ENCODE data around the gene CD74.
"Not testable (repeated sequence)": the region's sequence is repeated elsewhere in the genome, so short reads cannot be mapped to it uniquely, and the experiment has no call there.

Gene CD74

GRCh38 chr5:150458802-150459557, 46.3 kb upstream of the CD74 start:
- TF ChIP-seq, protein P1, sequence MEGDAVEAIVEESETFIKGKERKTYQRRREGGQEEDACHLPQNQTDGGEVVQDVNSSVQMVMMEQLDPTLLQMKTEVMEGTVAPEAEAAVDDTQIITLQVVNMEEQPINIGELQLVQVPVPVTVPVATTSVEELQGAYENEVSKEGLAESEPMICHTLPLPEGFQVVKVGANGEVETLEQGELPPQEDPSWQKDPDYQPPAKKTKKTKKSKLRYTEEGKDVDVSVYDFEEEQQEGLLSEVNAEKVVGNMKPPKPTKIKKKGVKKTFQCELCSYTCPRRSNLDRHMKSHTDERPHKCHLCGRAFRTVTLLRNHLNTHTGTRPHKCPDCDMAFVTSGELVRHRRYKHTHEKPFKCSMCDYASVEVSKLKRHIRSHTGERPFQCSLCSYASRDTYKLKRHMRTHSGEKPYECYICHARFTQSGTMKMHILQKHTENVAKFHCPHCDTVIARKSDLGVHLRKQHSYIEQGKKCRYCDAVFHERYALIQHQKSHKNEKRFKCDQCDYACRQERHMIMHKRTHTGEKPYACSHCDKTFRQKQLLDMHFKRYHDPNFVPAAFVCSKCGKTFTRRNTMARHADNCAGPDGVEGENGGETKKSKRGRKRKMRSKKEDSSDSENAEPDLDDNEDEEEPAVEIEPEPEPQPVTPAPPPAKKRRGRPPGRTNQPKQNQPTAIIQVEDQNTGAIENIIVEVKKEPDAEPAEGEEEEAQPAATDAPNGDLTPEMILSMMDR (IDR thresholded peaks at IDR 0.05; ENCODE audit: low read depth, low read length): peak; percentile 58
- TF ChIP-seq EZH2phosphoT487 (IDR thresholded peaks at IDR 0.05; ENCODE audit: low read depth): no peak
- peak overlapping the region; percentile 35; the same call in 1 of the 2 replicates for H2AFZ ChIP-seq (ENCODE audit: low read depth, low read length)
- no peaks in the 10 kb centered on the region for H3K79me2 ChIP-seq (ENCODE audit: low read length)
- no peaks in the 10 kb centered on the region for H3K36me3 ChIP-seq (replicated peaks; ENCODE audit: low read depth, low read length)
- peak overlapping the region; percentile 64 for H3K4me2 ChIP-seq (ENCODE audit: low read length)
- H3K4me1 ChIP-seq (ENCODE audit: low read length): peaks cover 33% of the 10 kb centered on the region
- no peaks in the 10 kb centered on the region for H3K9me3 ChIP-seq (ENCODE audit: insufficient read depth, low read length)
- H3K9ac ChIP-seq (ENCODE audit: low read length): peak overlapping the region; percentile 29; the same call in 1 of the 2 replicates
- H3K27ac ChIP-seq (ENCODE audit: low read length): no peak overlapping the region
- no peaks in the 10 kb centered on the region for H4K20me1 ChIP-seq (ENCODE audit: insufficient read depth, low read length)
- peak overlapping the region; percentile 63 for H3K4me3 ChIP-seq (ENCODE audit: low read length)
- no peaks in the 10 kb centered on the region for H3K27me3 ChIP-seq (ENCODE audit: low read depth, low read length)

DNA sequence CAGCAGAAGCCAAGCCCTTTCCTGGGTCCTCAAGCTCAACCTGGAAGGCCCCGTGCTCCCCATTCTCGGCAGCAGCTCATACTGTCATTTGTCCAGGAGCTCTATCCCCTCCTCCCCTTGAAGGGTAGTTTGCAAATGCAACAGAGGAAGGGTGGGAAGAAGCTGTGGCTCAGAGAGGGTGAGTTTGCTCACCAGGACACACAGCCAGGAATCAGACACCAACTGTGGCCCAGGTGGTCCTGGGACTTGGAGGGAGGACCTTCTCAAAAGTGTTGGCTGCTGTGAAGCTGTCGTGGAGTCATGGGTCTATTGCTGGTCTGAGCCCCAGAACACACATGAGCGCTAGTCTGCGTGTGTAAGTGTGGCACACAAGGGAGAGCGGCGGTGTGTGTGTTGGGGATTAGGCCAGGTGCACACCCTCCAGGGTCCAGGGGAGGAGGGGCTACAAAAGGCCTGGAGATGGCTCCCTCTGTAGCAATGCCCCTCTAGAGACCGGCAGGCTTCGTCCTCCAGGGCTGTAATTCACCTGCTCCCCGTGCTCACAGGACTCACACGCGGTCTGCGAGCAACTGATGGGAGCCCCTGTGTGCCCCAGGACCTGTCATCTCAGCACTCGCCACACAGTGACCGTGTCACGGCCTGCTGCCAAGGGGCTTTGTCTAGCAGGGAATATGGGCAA, 45.0 kb upstream of the CD74 start:
- H3K79me2 ChIP-seq (ENCODE audit: low read length): no peaks in the 10 kb centered on the region
- H4K20me1 ChIP-seq (ENCODE audit: insufficient read depth, low read length): no peaks in the 10 kb centered on the region
- H3K9me3 ChIP-seq (ENCODE audit: insufficient read depth, low read length): no peaks in the 10 kb centered on the region
- H3K27me3 ChIP-seq (ENCODE audit: low read depth, low read length): no peaks in the 10 kb centered on the region
- H3K4me3 ChIP-seq (ENCODE audit: low read length): no peak overlapping the region
- no peaks in the 10 kb centered on the region for H3K36me3 ChIP-seq (replicated peaks; ENCODE audit: low read depth, low read length)
- no peak overlapping the region for H3K9ac ChIP-seq (ENCODE audit: low read length)
- no peak overlapping the region for H3K27ac ChIP-seq (ENCODE audit: low read length)
- H3K4me1 ChIP-seq (ENCODE audit: low read length): peaks cover 33% of the 10 kb centered on the region
- TF ChIP-seq, protein P1 (IDR thresholded peaks at IDR 0.05; ENCODE audit: low read depth, low read length): no peak
- no peak for TF ChIP-seq EZH2phosphoT487 (IDR thresholded peaks at IDR 0.05; ENCODE audit: low read depth)
- H3K4me2 ChIP-seq (ENCODE audit: low read length): peak overlapping the region; percentile 32; the same call in 1 of the 2 replicates
- H2AFZ ChIP-seq (ENCODE audit: low read depth, low read length): peak overlapping the region; percentile 86

GRCh38 chr5:150457121-150457520, 44.4 kb upstream of the CD74 start:
- Histone ChIP-seq H3K36me3 (replicated peaks; ENCODE audit: low read depth, low read length) (no peaks in the 10 kb centered on the region), H3K27ac (ENCODE audit: low read length) (no peak overlapping the region), H2AFZ (ENCODE audit: low read depth, low read length) (peak overlapping the region; percentile 86), H3K27me3 (ENCODE audit: low read depth, low read length) (no peaks in the 10 kb centered on the region), H3K4me3 (ENCODE audit: low read length) (no peak overlapping the region), H4K20me1 (ENCODE audit: insufficient read depth, low read length) (no peaks in the 10 kb centered on the region), H3K9me3 (ENCODE audit: insufficient read depth, low read length) (no peaks in the 10 kb centered on the region), H3K79me2 (ENCODE audit: low read length) (no peaks in the 10 kb centered on the region), H3K9ac (ENCODE audit: low read length) (no peak overlapping the region), H3K4me2 (ENCODE audit: low read length) (peak overlapping the region; percentile 32; the same call in 1 of the 2 replicates), H3K4me1 (ENCODE audit: low read length) (peaks cover 33% of the 10 kb centered on the region)
- TF ChIP-seq EZH2phosphoT487 (IDR thresholded peaks at IDR 0.05; ENCODE audit: low read depth): no peak

DNA sequence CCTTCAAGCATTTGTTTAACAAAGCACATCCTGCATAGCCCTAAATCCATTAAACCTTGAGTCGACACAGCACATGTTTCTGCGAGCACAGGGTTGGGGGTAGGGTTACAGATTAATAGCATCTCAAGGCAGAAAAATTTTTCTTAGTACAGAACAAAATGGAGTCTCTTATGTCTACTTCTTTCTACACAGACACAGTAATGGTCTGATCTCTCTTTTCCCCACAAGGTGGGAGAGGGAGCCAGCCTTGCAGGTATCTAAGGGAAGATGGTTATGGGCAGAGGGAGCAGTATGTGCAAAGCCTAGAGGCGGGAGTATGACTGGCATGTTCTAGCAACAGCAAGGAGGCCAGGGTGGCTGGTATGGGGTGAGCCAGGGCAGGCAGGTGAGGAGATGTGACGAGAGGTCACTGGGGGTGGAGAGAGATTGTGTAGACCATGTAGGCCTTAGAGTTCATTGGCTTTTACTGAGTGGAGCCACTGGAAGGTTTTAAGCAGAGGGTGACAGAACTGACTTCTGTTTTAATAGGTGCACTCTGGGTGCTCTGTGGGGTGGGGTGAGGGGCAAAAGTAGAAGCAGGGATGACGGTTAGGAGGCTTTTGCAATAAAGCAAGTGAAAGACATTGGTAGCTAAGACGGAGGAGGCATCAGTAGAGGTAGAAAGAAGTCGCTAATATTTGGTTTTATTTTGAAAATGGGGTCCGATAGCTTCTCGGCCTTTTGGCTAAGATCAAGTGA, 42.0 kb upstream of the CD74 start:
- Histone ChIP-seq H3K4me2 (ENCODE audit: low read length) (no peak overlapping the region), H2AFZ (ENCODE audit: low read depth, low read length) (no peak overlapping the region)

DNA sequence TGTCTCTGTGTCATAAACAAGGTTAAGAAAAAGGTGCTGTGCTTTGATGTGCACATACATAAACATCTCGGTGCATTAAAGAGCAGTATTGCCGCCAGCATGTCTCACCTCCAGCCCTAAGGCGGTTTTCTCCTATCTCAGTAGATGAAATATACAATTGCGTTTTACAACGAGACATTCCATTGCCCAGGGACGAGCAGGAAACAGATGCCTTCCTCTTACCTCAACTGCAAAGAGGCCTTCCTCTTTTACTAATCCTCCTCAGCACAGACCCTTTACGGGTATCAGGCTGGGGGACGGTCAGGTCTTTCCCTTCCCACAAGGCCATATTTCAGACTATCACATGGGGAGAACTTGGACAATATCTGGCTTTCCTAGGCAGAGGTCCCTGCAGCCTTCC, 41.3 kb upstream of the CD74 start:
- H3K27ac ChIP-seq (ENCODE audit: low read length); H3K27me3 ChIP-seq (ENCODE audit: low read depth, low read length); H4K20me1 ChIP-seq (ENCODE audit: insufficient read depth, low read length); H3K36me3 ChIP-seq (replicated peaks; ENCODE audit: low read depth, low read length); H3K9ac ChIP-seq (ENCODE audit: low read length); H3K9me3 ChIP-seq (ENCODE audit: insufficient read depth, low read length); H3K4me2 ChIP-seq (ENCODE audit: low read length); H3K4me1 ChIP-seq (ENCODE audit: low read length); H2AFZ ChIP-seq (ENCODE audit: low read depth, low read length); H3K79me2 ChIP-seq (ENCODE audit: low read length); H3K4me3 ChIP-seq (ENCODE audit: low read length): not testable (repeated sequence)

More for the DNA sequence above, 42.0 kb upstream of the CD74 start:
- no peaks in the 10 kb centered on the region for H4K20me1 ChIP-seq (ENCODE audit: insufficient read depth, low read length)
- no peak overlapping the region for H3K4me3 ChIP-seq (ENCODE audit: low read length)
- no peaks in the 10 kb centered on the region for H3K9me3 ChIP-seq (ENCODE audit: insufficient read depth, low read length)
- no peak overlapping the region for H3K27ac ChIP-seq (ENCODE audit: low read length)
- H3K79me2 ChIP-seq (ENCODE audit: low read length): peaks cover under 1% of the 10 kb centered on the region; the same call in 1 of the 2 replicates
- no peaks in the 10 kb centered on the region for H3K27me3 ChIP-seq (ENCODE audit: low read depth, low read length)
- no peak overlapping the region for H3K9ac ChIP-seq (ENCODE audit: low read length)
- no peaks in the 10 kb centered on the region for H3K36me3 ChIP-seq (replicated peaks; ENCODE audit: low read depth, low read length)
- TF ChIP-seq EZH2phosphoT487 (IDR thresholded peaks at IDR 0.05; ENCODE audit: low read depth): no peak
- TF ChIP-seq, protein P1 (IDR thresholded peaks at IDR 0.05; ENCODE audit: low read depth, low read length): no peak
- H3K4me1 ChIP-seq (ENCODE audit: low read length): peaks cover 16% of the 10 kb centered on the region

All from OCI-LY3 (cell line).